Measurements from ENCODE around the gene CADM3.

CADM3 gene

DNA sequence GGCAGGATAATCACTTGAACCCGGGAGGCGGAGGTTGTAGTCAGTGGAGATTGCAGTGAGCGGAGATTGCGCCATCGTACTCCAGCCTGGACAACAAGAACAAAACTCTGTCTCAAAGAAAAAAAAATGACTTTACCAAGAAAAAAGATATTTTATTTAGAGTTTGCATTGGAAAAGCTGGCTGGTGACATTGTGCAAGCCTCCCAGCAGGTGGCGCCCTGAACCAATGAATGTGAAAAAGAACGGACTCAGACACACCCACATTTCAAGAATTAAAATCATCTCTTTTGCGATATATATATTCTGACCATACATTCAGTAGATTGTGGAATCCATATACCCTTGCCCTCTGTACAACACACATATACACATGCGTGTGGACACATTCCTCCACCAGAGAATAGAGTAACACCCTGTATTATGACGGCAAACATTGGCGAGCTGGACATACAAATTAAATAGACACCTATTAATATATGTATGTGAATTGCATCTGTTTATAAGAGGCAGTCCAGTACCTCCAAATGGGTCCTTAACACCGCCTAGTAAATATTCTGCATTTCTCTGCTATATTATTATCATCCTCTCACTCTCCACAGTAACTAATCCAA lies 39.0 kb upstream of the CADM3 start:
- no peak overlapping the region for H3K4me3 ChIP-seq (ENCODE audit: low read length)
- no peaks in the 10 kb centered on the region for H3K9me3 ChIP-seq (ENCODE audit: control insufficient read depth, insufficient read depth, low read length)
- H3F3A ChIP-seq (ENCODE audit: control insufficient read depth, insufficient read depth): no peaks in the 10 kb centered on the region
- H3K4me2 ChIP-seq (ENCODE audit: low read length): no peak overlapping the region
- no peaks in the 10 kb centered on the region for H3K4me1 ChIP-seq (ENCODE audit: control insufficient read depth, low read length)
- no peak overlapping the region for H3K27ac ChIP-seq (ENCODE audit: low read depth, low read length)
- no peaks in the 10 kb centered on the region for H3K36me3 ChIP-seq (ENCODE audit: control insufficient read depth, low read length)
- peaks cover 21% of the 10 kb centered on the region for H3K27me3 ChIP-seq (ENCODE audit: control insufficient read depth, low read length)
- TF ChIP-seq, protein P1, sequence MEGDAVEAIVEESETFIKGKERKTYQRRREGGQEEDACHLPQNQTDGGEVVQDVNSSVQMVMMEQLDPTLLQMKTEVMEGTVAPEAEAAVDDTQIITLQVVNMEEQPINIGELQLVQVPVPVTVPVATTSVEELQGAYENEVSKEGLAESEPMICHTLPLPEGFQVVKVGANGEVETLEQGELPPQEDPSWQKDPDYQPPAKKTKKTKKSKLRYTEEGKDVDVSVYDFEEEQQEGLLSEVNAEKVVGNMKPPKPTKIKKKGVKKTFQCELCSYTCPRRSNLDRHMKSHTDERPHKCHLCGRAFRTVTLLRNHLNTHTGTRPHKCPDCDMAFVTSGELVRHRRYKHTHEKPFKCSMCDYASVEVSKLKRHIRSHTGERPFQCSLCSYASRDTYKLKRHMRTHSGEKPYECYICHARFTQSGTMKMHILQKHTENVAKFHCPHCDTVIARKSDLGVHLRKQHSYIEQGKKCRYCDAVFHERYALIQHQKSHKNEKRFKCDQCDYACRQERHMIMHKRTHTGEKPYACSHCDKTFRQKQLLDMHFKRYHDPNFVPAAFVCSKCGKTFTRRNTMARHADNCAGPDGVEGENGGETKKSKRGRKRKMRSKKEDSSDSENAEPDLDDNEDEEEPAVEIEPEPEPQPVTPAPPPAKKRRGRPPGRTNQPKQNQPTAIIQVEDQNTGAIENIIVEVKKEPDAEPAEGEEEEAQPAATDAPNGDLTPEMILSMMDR (IDR thresholded peaks at IDR 0.05; ENCODE audit: low read depth, low read length, poor library complexity, severe bottlenecking): peak; percentile 87
- TF ChIP-seq EZH2phosphoT487 (IDR thresholded peaks at IDR 0.05; ENCODE audit: borderline replicate concordance, low read length): no peak
- no peaks in the 10 kb centered on the region for H3K79me2 ChIP-seq (ENCODE audit: control insufficient read depth, low read length)
- no peaks in the 10 kb centered on the region for H3K9me2 ChIP-seq (replicated peaks; ENCODE audit: control insufficient read depth, low read length)
- H4K20me1 ChIP-seq (ENCODE audit: control insufficient read depth, insufficient read depth, low read depth, low read length): no peaks in the 10 kb centered on the region

DNA sequence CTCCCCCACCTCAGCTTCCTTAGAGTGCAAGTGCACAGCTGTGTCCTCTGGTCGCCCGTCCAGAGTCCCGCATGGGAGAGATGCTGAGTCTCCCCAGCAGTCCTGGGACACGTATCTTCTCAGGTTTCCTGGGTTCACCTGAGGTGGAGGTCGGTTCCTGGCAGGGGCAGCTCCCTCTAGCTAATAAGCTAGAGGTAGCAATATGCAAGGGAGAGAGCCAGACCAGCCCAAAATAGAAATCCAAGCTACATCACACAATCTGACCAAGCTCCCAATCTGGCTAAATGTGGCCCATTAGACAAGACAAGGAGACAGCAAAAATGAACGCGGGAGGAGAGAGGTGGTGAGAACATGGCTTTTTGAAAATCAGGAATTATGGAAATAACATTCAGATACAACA lies 30.9 kb upstream of the CADM3 start:
- Histone ChIP-seq H4K20me1 (ENCODE audit: control insufficient read depth, insufficient read depth, low read depth, low read length) (no peaks in the 10 kb centered on the region), H3K79me2 (ENCODE audit: control insufficient read depth, low read length) (no peaks in the 10 kb centered on the region), H3K9me2 (replicated peaks; ENCODE audit: control insufficient read depth, low read length) (no peaks in the 10 kb centered on the region), H3K4me3 (ENCODE audit: low read length) (no peak overlapping the region), H3K4me1 (ENCODE audit: control insufficient read depth, low read length) (no peaks in the 10 kb centered on the region), H3F3A (ENCODE audit: control insufficient read depth, insufficient read depth) (no peaks in the 10 kb centered on the region), H3K4me2 (ENCODE audit: low read length) (no peak overlapping the region), H3K36me3 (ENCODE audit: control insufficient read depth, low read length) (no peaks in the 10 kb centered on the region), H3K9me3 (ENCODE audit: control insufficient read depth, insufficient read depth, low read length) (no peaks in the 10 kb centered on the region), H3K27ac (ENCODE audit: low read depth, low read length) (no peak overlapping the region), H3K27me3 (ENCODE audit: control insufficient read depth, low read length) (peaks cover 22% of the 10 kb centered on the region)
- TF ChIP-seq, protein P1 (IDR thresholded peaks at IDR 0.05; ENCODE audit: low read depth, low read length, poor library complexity, severe bottlenecking): no peak
- no peak for TF ChIP-seq EZH2phosphoT487 (IDR thresholded peaks at IDR 0.05; ENCODE audit: borderline replicate concordance, low read length)

GRCh38 chr1:159141584-159142390 lies 29.6 kb upstream of the CADM3 start:
- H3K4me2 ChIP-seq (ENCODE audit: low read length): no peak overlapping the region
- no peaks in the 10 kb centered on the region for H3K9me2 ChIP-seq (replicated peaks; ENCODE audit: control insufficient read depth, low read length)
- no peaks in the 10 kb centered on the region for H3K36me3 ChIP-seq (ENCODE audit: control insufficient read depth, low read length)
- no peaks in the 10 kb centered on the region for H3K4me1 ChIP-seq (ENCODE audit: control insufficient read depth, low read length)
- H3K27ac ChIP-seq (ENCODE audit: low read depth, low read length): no peak overlapping the region
- TF ChIP-seq EZH2phosphoT487 (IDR thresholded peaks at IDR 0.05; ENCODE audit: borderline replicate concordance, low read length): no peak
- TF ChIP-seq, protein P1 (IDR thresholded peaks at IDR 0.05; ENCODE audit: low read depth, low read length, poor library complexity, severe bottlenecking): no peak
- H3F3A ChIP-seq (ENCODE audit: control insufficient read depth, insufficient read depth): no peaks in the 10 kb centered on the region
- H3K79me2 ChIP-seq (ENCODE audit: control insufficient read depth, low read length): no peaks in the 10 kb centered on the region
- H3K27me3 ChIP-seq (ENCODE audit: control insufficient read depth, low read length): peaks cover 22% of the 10 kb centered on the region
- no peaks in the 10 kb centered on the region for H3K9me3 ChIP-seq (ENCODE audit: control insufficient read depth, insufficient read depth, low read length)
- H4K20me1 ChIP-seq (ENCODE audit: control insufficient read depth, insufficient read depth, low read depth, low read length): no peaks in the 10 kb centered on the region
- H3K4me3 ChIP-seq (ENCODE audit: low read length): no peak overlapping the region

Measured in DOHH2 (cell line).